Testis (tissue), 2 donors: Measurements from ENCODE around the gene FGF4.

ENCODE experiments used
- CTCF ChIP-seq, 3 experiments: fragments of 450-650 bp in 2 of 3; fragments of 200-600 bp in 1 of 3; sonication (generic) in 1 of 3; IDR thresholded peaks; one replicate each; pipeline ENCODE4 v1.5.1; 2016 to 2019; ENCODE audit warnings: antibody characterized with exemption in 3 of 3, mild to moderate bottlenecking in 2 of 3, moderate library complexity in 1 of 3
- POLR2A ChIP-seq: fragments of 450-650 bp; IDR thresholded peaks from one replicate; pipeline ENCODE4 v1.6.1; 2017; ENCODE audit warnings: antibody characterized with exemption, mild to moderate bottlenecking, moderate library complexity

- TF ChIP-seq CTCF (IDR thresholded peaks at IDR 0.05), result no peak
- TF ChIP-seq POLR2A, result no peak
Observed at GRCh38 chr11:69807106-69807815, 32.1 kb upstream of the FGF4 start.
